ENCODE data around the gene ALG11.

- TF ChIP-seq CTCF (IDR thresholded peaks at IDR 0.05), result no peak
- no peak for TF ChIP-seq EZH2phosphoT487 (IDR thresholded peaks at IDR 0.05)
- no peak for TF ChIP-seq EZH2 (IDR thresholded peaks at IDR 0.05)
Observed at GRCh38 chr13:52005841-52006522, 6.2 kb upstream of the ALG11 start.
